Esophagus (tissue), 2 donors: ENCODE results near the gene ZNF337. TPM values are rescaled to one million over a fixed set of nuclear protein-coding genes. Genes with fewer than 3 reads are reported as not detected.
"Not testable (repeated sequence)": the region's sequence is repeated elsewhere in the genome, so short reads cannot be mapped to it uniquely, and the experiment has no call there.

Experiments
- H3K27ac ChIP-seq, 2 donors: one replicate each; pipeline ENCODE4 v1.5.1; 2013; ENCODE audit warnings: low read depth in 2 of 2, mild to moderate bottlenecking in 2 of 2, inconsistent platforms in 1 of 2, low read length in 1 of 2, moderate library complexity in 1 of 2
- H3K27me3 ChIP-seq, 2 donors: one replicate each; pipeline ENCODE4 v1.6.1; 2013; ENCODE audit warnings: low read length in 2 of 2, control low read depth in 1 of 2, mild to moderate bottlenecking in 1 of 2; ENCODE audit not compliant: insufficient read depth in 2 of 2, control insufficient read depth in 1 of 2
- H3K36me3 ChIP-seq, 2 donors: one replicate each; pipeline ENCODE4 v1.6.1; 2013; ENCODE audit warnings: low read length in 1 of 2; ENCODE audit not compliant: control insufficient read depth in 2 of 2, insufficient read depth in 2 of 2
- H3K4me1 ChIP-seq, 2 donors: one replicate each; pipeline ENCODE4 v1.6.1; 2013; ENCODE audit warnings: low read length in 1 of 2; ENCODE audit not compliant: control insufficient read depth in 2 of 2, insufficient read depth in 2 of 2
- H3K4me3 ChIP-seq, 2 donors: one replicate each; pipeline ENCODE4 v1.5.1; 2013; ENCODE audit warnings: low read length in 2 of 2, mild to moderate bottlenecking in 2 of 2, low read depth in 1 of 2, moderate library complexity in 1 of 2
- H3K9me3 ChIP-seq, 2 donors: one replicate each; pipeline ENCODE4 v1.6.1; 2013; ENCODE audit warnings: mild to moderate bottlenecking in 2 of 2, low read depth in 1 of 2, low read length in 1 of 2, moderate library complexity in 1 of 2; ENCODE audit not compliant: control insufficient read depth in 2 of 2, insufficient read depth in 1 of 2
- WGBS, 2 donors: extraction: QIAGEN DNeasy Blood & Tissue Kit; methylation state at CpG; one replicate each; pipeline ENCODE4 v1.1.7; 2013; 5-methylcytosine and 5-hydroxymethylcytosine counted together
- polyA plus RNA-seq, 2 donors: library from polyadenylated mRNA; stranded (reverse); fragments of 200-250 nt; gene quantifications; one replicate each; pipeline ENCODE4 v1.2.3, GENCODE V29; 2013
- donor health status: healthy with polysubstance abuse.
- donor health status: Bipolar disorder and iron deficiency.

The ZNF337 gene
- polyA plus RNA-seq, 2 donors, result 6.9 to 11.8 TPM

- Histone ChIP-seq H3K27me3 (no peaks in the 10 kb centered on the region), H3K27ac (no peak overlapping the region), H3K4me3 (no peak overlapping the region), H3K36me3 (no peaks in the 10 kb centered on the region), H3K4me1 (no peaks in the 10 kb centered on the region), H3K9me3 (no peaks in the 10 kb centered on the region)
- 55 to 61% methylated on average over 1 of the region's 1 CpG for WGBS, 2 donors
Observed at GRCh38 chr20:25699914-25700313, 3.3 kb upstream of the ZNF337 start.

GRCh38 chr20:25697132-25697446 lies 436 bp upstream of the ZNF337 start:
- WGBS, 2 donors, result 0 to 1% methylated on average over 3 of the region's 3 CpGs
- Histone ChIP-seq H3K9me3 (no peaks in the 10 kb centered on the region), H3K27me3 (no peaks in the 10 kb centered on the region), H3K27ac (peak overlapping the region; percentile 82 to 96), H3K4me3 (peak overlapping the region; percentile 75 to 99), H3K4me1 (no peaks in the 10 kb centered on the region), H3K36me3 (no peaks in the 10 kb centered on the region)

- H3K4me1 ChIP-seq, result no peaks in the 10 kb centered on the region
- H3K27me3 ChIP-seq, result no peaks in the 10 kb centered on the region
- H3K4me3 ChIP-seq, result peak overlapping the region; percentile 75 to 99
- H3K9me3 ChIP-seq, result no peaks in the 10 kb centered on the region
- WGBS, 2 donors, result 13% methylated on average over 30 of the region's 30 CpGs
- H3K27ac ChIP-seq, result peak overlapping the region; percentile 86 to 96
- no peaks in the 10 kb centered on the region for H3K36me3 ChIP-seq
Observed at GRCh38 chr20:25695532-25696370, 902 bp downstream of the ZNF337 start.

DNA sequence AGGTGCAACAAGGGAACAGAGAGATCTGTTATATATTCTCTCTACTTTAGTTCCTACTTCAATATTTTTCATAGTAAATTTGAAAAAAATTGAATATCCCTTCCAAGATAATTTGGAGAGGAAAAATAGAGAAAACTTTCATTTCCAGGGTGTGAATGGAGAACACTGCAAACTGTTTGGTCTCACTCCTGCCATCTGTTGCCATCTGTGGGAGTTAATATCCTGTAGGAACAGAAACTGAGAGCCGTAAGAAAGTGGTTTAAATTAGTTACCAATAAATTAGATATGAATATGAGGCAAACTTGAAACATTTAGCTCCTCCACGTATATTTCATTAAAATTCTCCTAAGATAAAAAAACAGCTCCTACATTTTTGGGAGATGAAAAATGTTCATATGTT lies 4.2 kb downstream of the ZNF337 start:
- no peaks in the 10 kb centered on the region for H3K9me3 ChIP-seq
- no peak overlapping the region for H3K27ac ChIP-seq
- H3K4me1 ChIP-seq, result no peaks in the 10 kb centered on the region
- no peaks in the 10 kb centered on the region for H3K27me3 ChIP-seq
- WGBS, 2 donors, result 58 to 80% methylated on average over 2 of the region's 2 CpGs
- H3K36me3 ChIP-seq, result no peaks in the 10 kb centered on the region
- H3K4me3 ChIP-seq, result no peak overlapping the region

- no peaks in the 10 kb centered on the region for H3K9me3 ChIP-seq
- H3K27me3 ChIP-seq, result no peaks in the 10 kb centered on the region
- H3K4me3 ChIP-seq, result no peak overlapping the region
- H3K4me1 ChIP-seq, result no peaks in the 10 kb centered on the region
- peaks cover under 1 to 8% of the 10 kb centered on the region in 2 donors for H3K36me3 ChIP-seq
- H3K27ac ChIP-seq, result no peak overlapping the region
Observed at GRCh38 chr20:25690427-25690826, 6.2 kb downstream of the ZNF337 start.

- WGBS, 2 donors, result 59 to 65% methylated on average over 8 of the region's 8 CpGs
- Histone ChIP-seq H3K9me3 (no peaks in the 10 kb centered on the region), H3K36me3 (peaks cover 4 to 13% of the 10 kb centered on the region in 2 donors), H3K27ac (no peak overlapping the region), H3K4me3 (no peak overlapping the region), H3K4me1 (no peaks in the 10 kb centered on the region), H3K27me3 (no peaks in the 10 kb centered on the region)
Observed at GRCh38 chr20:25686081-25687067, 10.3 kb downstream of the ZNF337 start.

- Histone ChIP-seq H3K36me3 (peaks cover 4 to 18% of the 10 kb centered on the region in 2 donors), H3K27me3 (no peaks in the 10 kb centered on the region)
- WGBS, 2 donors, result 82 to 88% methylated on average over 9 of the region's 9 CpGs
Observed at GRCh38 chr20:25685276-25686080, 11.2 kb downstream of the ZNF337 start.

GRCh38 chr20:25683826-25684225 lies 12.8 kb downstream of the ZNF337 start:
- not testable (repeated sequence) for H3K27me3 ChIP-seq, H3K4me1 ChIP-seq, H3K9me3 ChIP-seq, H3K27ac ChIP-seq, H3K4me3 ChIP-seq
- 95 to 99% methylated on average over 3 of the region's 3 CpGs for WGBS, 2 donors
- peaks cover 4 to 18% of the 10 kb centered on the region in 2 donors for H3K36me3 ChIP-seq

More at GRCh38 chr20:25685276-25686080, 11.2 kb downstream of the ZNF337 start:
- Histone ChIP-seq H3K27ac (no peak overlapping the region), H3K9me3 (no peaks in the 10 kb centered on the region), H3K4me3 (no peak overlapping the region), H3K4me1 (no peaks in the 10 kb centered on the region)

GRCh38 chr20:25683050-25683449 lies 13.6 kb downstream of the ZNF337 start:
- no peaks in the 10 kb centered on the region for H3K27me3 ChIP-seq
- no peak overlapping the region for H3K4me3 ChIP-seq
- no peaks in the 10 kb centered on the region for H3K9me3 ChIP-seq
- peaks cover 4 to 18% of the 10 kb centered on the region in 2 donors for H3K36me3 ChIP-seq
- H3K4me1 ChIP-seq, result no peaks in the 10 kb centered on the region
- no peak overlapping the region for H3K27ac ChIP-seq
- 94 to 98% methylated on average over 2 of the region's 2 CpGs for WGBS, 2 donors
